CD4-positive, CD25-positive, alpha-beta regulatory T cell (primary cell): ENCODE data around the gene CYB5R4. TPM values are rescaled to one million over a fixed set of nuclear protein-coding genes. Genes with fewer than 3 reads are reported as not detected.
A peak's percentile ranks its signal among the peaks of the same experiment; 100 is the strongest.
"Not testable (repeated sequence)": the region's sequence is repeated elsewhere in the genome, so short reads cannot be mapped to it uniquely, and the experiment has no call there.

Source experiments
- ATAC-seq, 2 donors: fragments of 150-1000 bp; cut with Tn5 transposase; one replicate each; pipeline ENCODE4 v1.10.0; 2021; ENCODE audit warnings: low read depth in 2 of 2, moderate number of reproducible peaks in 2 of 2, moderate library complexity in 1 of 2
- DNase-seq, 3 donors: peaks; one replicate each; pipeline versions ENCODE4 v3.0.0 to v3.0.0-alpha.2; 2012 to 2022; ENCODE audit warnings: mixed read lengths in 1 of 3
- H3K27ac ChIP-seq: one replicate; pipeline ENCODE4 v1.7.0; 2013; ENCODE audit warnings: mild to moderate bottlenecking, low read length; ENCODE audit not compliant: insufficient read depth, poor library complexity, severe bottlenecking
- H3K27me3 ChIP-seq: one replicate; pipeline ENCODE4 v1.7.0; 2013; ENCODE audit warnings: low read length; ENCODE audit not compliant: control insufficient read depth, insufficient read depth
- H3K36me3 ChIP-seq: one replicate; pipeline ENCODE4 v1.7.0; 2013; ENCODE audit warnings: mild to moderate bottlenecking, low read length, moderate library complexity; ENCODE audit not compliant: control insufficient read depth, insufficient read depth
- H3K4me1 ChIP-seq: 2 replicates; pipeline ENCODE4 v1.7.0; 2013; ENCODE audit warnings: mild to moderate bottlenecking, low read length; ENCODE audit not compliant: insufficient read depth, control insufficient read depth, poor library complexity, severe bottlenecking
- H3K4me3 ChIP-seq: one replicate; pipeline ENCODE4 v1.7.0; 2013; ENCODE audit warnings: low read depth, mild to moderate bottlenecking, low read length, moderate library complexity
- H3K9me3 ChIP-seq, 2 experiments: 1 replicate in 1 of 2; 2 replicates in 1 of 2; pipeline ENCODE4 v1.7.0; 2013; ENCODE audit warnings: low read length in 2 of 2, mild to moderate bottlenecking in 1 of 2, moderate library complexity in 1 of 2; ENCODE audit not compliant: control insufficient read depth in 2 of 2
- H3K27ac Mint-ChIP-seq, 3 donors: one replicate each; pipeline ENCODE4 v1.8.0; 2020 to 2022; ENCODE audit warnings: mild to moderate bottlenecking in 3 of 3, mixed read lengths in 3 of 3, moderate library complexity in 2 of 3
- H3K27me3 Mint-ChIP-seq: one replicate; pipeline ENCODE4 v1.8.0; 2022; ENCODE audit warnings: mild to moderate bottlenecking, mixed read lengths
- H3K36me3 Mint-ChIP-seq: one replicate; pipeline ENCODE4 v1.8.0; 2020; ENCODE audit warnings: mixed read lengths
- H3K4me1 Mint-ChIP-seq, 4 donors: one replicate each; pipeline ENCODE4 v1.8.0; 2020 to 2022; ENCODE audit warnings: mixed read lengths in 4 of 4, mild to moderate bottlenecking in 1 of 4
- H3K4me3 Mint-ChIP-seq, 4 donors: one replicate each; pipeline ENCODE4 v1.8.0; 2020 to 2022; ENCODE audit warnings: mild to moderate bottlenecking in 4 of 4, mixed read lengths in 4 of 4, moderate library complexity in 3 of 4
- H3K9me3 Mint-ChIP-seq, 7 donors: one replicate each; pipeline ENCODE4 v1.8.0; 2020 to 2022; ENCODE audit warnings: mixed read lengths in 7 of 7, mild to moderate bottlenecking in 3 of 7, moderate library complexity in 2 of 7
- polyA plus RNA-seq, 4 donors: library from polyadenylated mRNA; unstranded; fragments of 300-500 nt; fragmentation: Illumina TruSeq; gene quantifications; one replicate each; pipeline ENCODE4 v1.2.3, GENCODE V29; 2021
- total RNA-seq: library from RNA; stranded (reverse); gene quantifications from one replicate; pipeline ENCODE4 v1.2.3, GENCODE V29; 2022

Gene CYB5R4
- total and polyA plus RNA-seq, 5 donors from 2014 or later = 28.3 to 53.1 (median 36.0) TPM

GRCh38 chr6:83948851-83949250 is 89.4 kb downstream of the CYB5R4 start:
- H3K9me3 ChIP-seq = peaks cover 0 to 4% of the 10 kb centered on the region in 2 experiments
- Mint-ChIP-seq H3K36me3 (peaks cover 41% of the 10 kb centered on the region), H3K4me3 (no peak overlapping the region), H3K27me3 (no peaks in the 10 kb centered on the region), H3K9me3 (peaks cover 0 to 35% (median 12%) of the 10 kb centered on the region in 7 donors), H3K4me1 (peaks cover 0 to 7% (median 5%) of the 10 kb centered on the region in 4 donors), H3K27ac (no peak overlapping the region)
- H3K27me3 ChIP-seq = no peaks in the 10 kb centered on the region
- H3K36me3 ChIP-seq = peaks cover 6% of the 10 kb centered on the region
- ATAC-seq = no peak
- no peaks in the 10 kb centered on the region for H3K4me1 ChIP-seq
- no peak overlapping the region for H3K27ac ChIP-seq
- no peak overlapping the region for H3K4me3 ChIP-seq
- DNase-seq = no peak

- Mint-ChIP-seq H3K27ac (peak overlapping the region in 1 of 3 donors; percentile 16), H3K36me3 (peaks cover 45% of the 10 kb centered on the region)
- H3K36me3 ChIP-seq = peaks cover 23% of the 10 kb centered on the region
These were observed 91.9 kb downstream of the CYB5R4 start for GRCh38 chr6:83951423-83951822.

GRCh38 chr6:83952830-83953229 is 93.3 kb downstream of the CYB5R4 start:
- H3K4me1 ChIP-seq = no peaks in the 10 kb centered on the region
- no peak overlapping the region for H3K4me3 ChIP-seq
- Mint-ChIP-seq H3K4me3 (no peak overlapping the region), H3K36me3 (peaks cover 44% of the 10 kb centered on the region), H3K4me1 (peaks cover 0 to 17% (median 5%) of the 10 kb centered on the region in 4 donors), H3K27me3 (no peaks in the 10 kb centered on the region), H3K9me3 (peaks cover 0 to 4% (median 0%) of the 10 kb centered on the region in 7 donors), H3K27ac (no peak overlapping the region)
- no peaks in the 10 kb centered on the region for H3K9me3 ChIP-seq
- peaks cover 24% of the 10 kb centered on the region for H3K36me3 ChIP-seq
- no peaks in the 10 kb centered on the region for H3K27me3 ChIP-seq
- ATAC-seq = no peak
- DNase-seq = no peak
- no peak overlapping the region for H3K27ac ChIP-seq

More at GRCh38 chr6:83951423-83951822, 91.9 kb downstream of the CYB5R4 start:
- not testable (repeated sequence) for H3K27ac ChIP-seq, H3K9me3 ChIP-seq, H3K27me3 ChIP-seq, H3K27me3 Mint-ChIP-seq, ATAC-seq, H3K4me3 Mint-ChIP-seq, H3K4me3 ChIP-seq, H3K4me1 ChIP-seq, DNase-seq
- Mint-ChIP-seq H3K9me3 (peaks cover 0 to 15% (median 5%) of the 10 kb centered on the region in 7 donors), H3K4me1 (peaks cover 0 to 17% (median 5%) of the 10 kb centered on the region in 4 donors)

GRCh38 chr6:83954371-83954770 is 94.9 kb downstream of the CYB5R4 start:
- Histone ChIP-seq H3K4me3 (no peak overlapping the region), H3K9me3 (no peaks in the 10 kb centered on the region), H3K27me3 (no peaks in the 10 kb centered on the region), H3K36me3 (peaks cover 24% of the 10 kb centered on the region), H3K27ac (no peak overlapping the region), H3K4me1 (no peaks in the 10 kb centered on the region)
- no peak overlapping the region for H3K27ac Mint-ChIP-seq
- no peak for ATAC-seq
- H3K9me3 Mint-ChIP-seq = peaks cover 0 to 4% (median 0%) of the 10 kb centered on the region in 7 donors
- H3K4me3 Mint-ChIP-seq = no peak overlapping the region
- peaks cover 49% of the 10 kb centered on the region for H3K36me3 Mint-ChIP-seq
- DNase-seq = no peak
- H3K4me1 Mint-ChIP-seq = peaks cover 0 to 17% (median 5%) of the 10 kb centered on the region in 4 donors
- H3K27me3 Mint-ChIP-seq = no peaks in the 10 kb centered on the region

- Histone ChIP-seq H3K27me3 (no peaks in the 10 kb centered on the region), H3K4me1 (no peaks in the 10 kb centered on the region), H3K36me3 (peaks cover 45% of the 10 kb centered on the region), H3K9me3 (no peaks in the 10 kb centered on the region), H3K27ac (no peak overlapping the region), H3K4me3 (no peak overlapping the region)
- H3K9me3 Mint-ChIP-seq = peaks cover 0 to 9% (median 4%) of the 10 kb centered on the region in 7 donors
- no peak for ATAC-seq
- H3K27ac Mint-ChIP-seq = no peak overlapping the region
- H3K4me1 Mint-ChIP-seq = peaks cover 0 to 10% (median 1%) of the 10 kb centered on the region in 4 donors
- peaks cover 66% of the 10 kb centered on the region for H3K36me3 Mint-ChIP-seq
- no peak for DNase-seq
- H3K27me3 Mint-ChIP-seq = no peaks in the 10 kb centered on the region
- no peak overlapping the region for H3K4me3 Mint-ChIP-seq
These were observed 98.8 kb downstream of the CYB5R4 start for GRCh38 chr6:83958241-83958685.

GRCh38 chr6:83960664-83961063 is 101.2 kb downstream of the CYB5R4 start:
- H3K9me3 ChIP-seq = peaks cover 0 to 5% of the 10 kb centered on the region in 2 experiments
- H3K36me3 ChIP-seq = peaks cover 36% of the 10 kb centered on the region
- Mint-ChIP-seq H3K4me1 (peaks cover 0 to 4% (median 0%) of the 10 kb centered on the region in 4 donors), H3K27ac (no peak overlapping the region), H3K27me3 (no peaks in the 10 kb centered on the region), H3K9me3 (peaks cover 0 to 18% (median 6%) of the 10 kb centered on the region in 7 donors), H3K36me3 (peaks cover 73% of the 10 kb centered on the region), H3K4me3 (no peak overlapping the region)
- no peak for DNase-seq
- ATAC-seq = no peak
- no peaks in the 10 kb centered on the region for H3K27me3 ChIP-seq
- no peak overlapping the region for H3K4me3 ChIP-seq
- H3K27ac ChIP-seq = no peak overlapping the region
- H3K4me1 ChIP-seq = no peaks in the 10 kb centered on the region

GRCh38 chr6:83962582-83962981 is 103.1 kb downstream of the CYB5R4 start:
- H3K4me1 ChIP-seq = no peaks in the 10 kb centered on the region
- Mint-ChIP-seq H3K9me3 (peaks cover 0 to 27% (median 8%) of the 10 kb centered on the region in 7 donors), H3K27me3 (no peaks in the 10 kb centered on the region), H3K4me1 (no peaks in the 10 kb centered on the region), H3K36me3 (peaks cover 63% of the 10 kb centered on the region), H3K27ac (no peak overlapping the region), H3K4me3 (peak overlapping the region in 1 of 4 donors; percentile 27)
- H3K27ac ChIP-seq = no peak overlapping the region
- peaks cover 29% of the 10 kb centered on the region for H3K36me3 ChIP-seq
- no peak for ATAC-seq
- H3K4me3 ChIP-seq = no peak overlapping the region
- peaks cover 3 to 5% of the 10 kb centered on the region in 2 experiments for H3K9me3 ChIP-seq
- no peaks in the 10 kb centered on the region for H3K27me3 ChIP-seq
- DNase-seq = no peak

- Histone ChIP-seq H3K4me3 (no peak overlapping the region), H3K9me3 (peaks cover 5% of the 10 kb centered on the region in 2 experiments), H3K4me1 (no peaks in the 10 kb centered on the region), H3K27me3 (no peaks in the 10 kb centered on the region), H3K27ac (no peak overlapping the region), H3K36me3 (peaks cover 13% of the 10 kb centered on the region)
- ATAC-seq (no peak), DNase-seq (no peak)
- peak overlapping the region in 1 of 4 donors; percentile 43 for H3K4me3 Mint-ChIP-seq
- H3K9me3 Mint-ChIP-seq = peaks cover 0 to 44% (median 11%) of the 10 kb centered on the region in 7 donors
- H3K4me1 Mint-ChIP-seq = no peaks in the 10 kb centered on the region
- H3K36me3 Mint-ChIP-seq = peaks cover 33% of the 10 kb centered on the region
- no peaks in the 10 kb centered on the region for H3K27me3 Mint-ChIP-seq
- H3K27ac Mint-ChIP-seq = no peak overlapping the region
These were observed 107.0 kb downstream of the CYB5R4 start for GRCh38 chr6:83966539-83966938.
